ENCODE measurements around the gene AGRN.

The AGRN gene

GRCh38 chr1:997713-997992 lies 22.3 kb upstream of the AGRN start:
- Histone ChIP-seq H3K27me3 (ENCODE audit: low read depth, low read length) (peaks cover 9% of the 10 kb centered on the region), H3K4me1 (ENCODE audit: control insufficient read depth in 1 of 2, insufficient read depth in 2 of 2, low read length in 2 of 2) (peaks cover 0 to 30% of the 10 kb centered on the region in 2 donors), H3K9me3 (ENCODE audit: control insufficient read depth in 1 of 2, low read length in 2 of 2) (peaks cover 0 to 3% of the 10 kb centered on the region in 2 donors), H3K36me3 (ENCODE audit: control insufficient read depth in 1 of 2, insufficient read depth in 2 of 2, low read length in 2 of 2) (no peaks in the 10 kb centered on the region), H3K27ac (ENCODE audit: low read length) (no peak overlapping the region), H3K4me3 (ENCODE audit: low read depth in 1 of 2, low read length in 2 of 2) (no peak overlapping the region)

GRCh38 chr1:997993-998744 lies 21.8 kb upstream of the AGRN start:
- no peaks in the 10 kb centered on the region for H3K36me3 ChIP-seq (ENCODE audit: control insufficient read depth in 1 of 2, insufficient read depth in 2 of 2, low read length in 2 of 2)
- no peaks in the 10 kb centered on the region for H3K9me3 ChIP-seq (ENCODE audit: control insufficient read depth in 1 of 2, low read length in 2 of 2)
- H3K4me3 ChIP-seq (ENCODE audit: low read depth in 1 of 2, low read length in 2 of 2): peak overlapping the region in 1 of 2 donors; percentile 68
- H3K27me3 ChIP-seq (ENCODE audit: low read depth, low read length): peaks cover 14% of the 10 kb centered on the region
- peaks cover 0 to 30% of the 10 kb centered on the region in 2 donors for H3K4me1 ChIP-seq (ENCODE audit: control insufficient read depth in 1 of 2, insufficient read depth in 2 of 2, low read length in 2 of 2)
- no peak overlapping the region for H3K27ac ChIP-seq (ENCODE audit: low read length)

GRCh38 chr1:998745-998994 lies 21.2 kb upstream of the AGRN start:
- peak overlapping the region; percentile 3 to 68 for H3K4me3 ChIP-seq (ENCODE audit: low read depth in 1 of 2, low read length in 2 of 2)
- H3K36me3 ChIP-seq (ENCODE audit: control insufficient read depth in 1 of 2, insufficient read depth in 2 of 2, low read length in 2 of 2): no peaks in the 10 kb centered on the region
- H3K4me1 ChIP-seq (ENCODE audit: control insufficient read depth in 1 of 2, insufficient read depth in 2 of 2, low read length in 2 of 2): peaks cover 0 to 30% of the 10 kb centered on the region in 2 donors
- peaks cover 15% of the 10 kb centered on the region for H3K27me3 ChIP-seq (ENCODE audit: low read depth, low read length)
- no peaks in the 10 kb centered on the region for H3K9me3 ChIP-seq (ENCODE audit: control insufficient read depth in 1 of 2, low read length in 2 of 2)
- no peak overlapping the region for H3K27ac ChIP-seq (ENCODE audit: low read length)

GRCh38 chr1:998995-999724 lies 20.8 kb upstream of the AGRN start:
- Histone ChIP-seq H3K36me3 (ENCODE audit: control insufficient read depth in 1 of 2, insufficient read depth in 2 of 2, low read length in 2 of 2) (no peaks in the 10 kb centered on the region), H3K27ac (ENCODE audit: low read length) (no peak overlapping the region), H3K4me3 (ENCODE audit: low read depth in 1 of 2, low read length in 2 of 2) (peak overlapping the region; percentile 3 to 68), H3K4me1 (ENCODE audit: control insufficient read depth in 1 of 2, insufficient read depth in 2 of 2, low read length in 2 of 2) (peaks cover 0 to 30% of the 10 kb centered on the region in 2 donors), H3K9me3 (ENCODE audit: control insufficient read depth in 1 of 2, low read length in 2 of 2) (no peaks in the 10 kb centered on the region), H3K27me3 (ENCODE audit: low read depth, low read length) (peaks cover 19% of the 10 kb centered on the region)

GRCh38 chr1:999725-1000356 lies 20.1 kb upstream of the AGRN start, which contains the start of gene HES4:
Gene HES4 (minus strand): TSS chr1:1000097. CDS start chr1:999973, 124 bp downstream.
- H3K27ac ChIP-seq (ENCODE audit: low read length): no peak within 1 kb of the TSS
- peak within 1 kb of the TSS; percentile 46 to 68 for H3K4me3 ChIP-seq (ENCODE audit: low read depth in 1 of 2, low read length in 2 of 2)
- H3K36me3 ChIP-seq (ENCODE audit: control insufficient read depth in 1 of 2, insufficient read depth in 2 of 2, low read length in 2 of 2): no peaks in the 10 kb centered on the region
- no peaks in the 10 kb centered on the region for H3K9me3 ChIP-seq (ENCODE audit: control insufficient read depth in 1 of 2, low read length in 2 of 2)
- peaks cover 0 to 33% of the 10 kb centered on the region in 2 donors for H3K4me1 ChIP-seq (ENCODE audit: control insufficient read depth in 1 of 2, insufficient read depth in 2 of 2, low read length in 2 of 2)
- peaks cover 24% of the 10 kb centered on the region for H3K27me3 ChIP-seq (ENCODE audit: low read depth, low read length)

- H3K27ac ChIP-seq (ENCODE audit: low read length): no peak overlapping the region
- H3K36me3 ChIP-seq (ENCODE audit: control insufficient read depth in 1 of 2, insufficient read depth in 2 of 2, low read length in 2 of 2): no peaks in the 10 kb centered on the region
- no peaks in the 10 kb centered on the region for H3K9me3 ChIP-seq (ENCODE audit: control insufficient read depth in 1 of 2, low read length in 2 of 2)
- peaks cover 24% of the 10 kb centered on the region for H3K27me3 ChIP-seq (ENCODE audit: low read depth, low read length)
- H3K4me3 ChIP-seq (ENCODE audit: low read depth in 1 of 2, low read length in 2 of 2): peak overlapping the region; percentile 46 to 68
- peaks cover 0 to 40% of the 10 kb centered on the region in 2 donors for H3K4me1 ChIP-seq (ENCODE audit: control insufficient read depth in 1 of 2, insufficient read depth in 2 of 2, low read length in 2 of 2)
Measured at GRCh38 chr1:1000357-1001056, 19.4 kb upstream of the AGRN start.

GRCh38 chr1:1001057-1001783 lies 18.7 kb upstream of the AGRN start:
- no peaks in the 10 kb centered on the region for H3K36me3 ChIP-seq (ENCODE audit: control insufficient read depth in 1 of 2, insufficient read depth in 2 of 2, low read length in 2 of 2)
- H3K4me1 ChIP-seq (ENCODE audit: control insufficient read depth in 1 of 2, insufficient read depth in 2 of 2, low read length in 2 of 2): peaks cover 0 to 46% of the 10 kb centered on the region in 2 donors
- H3K4me3 ChIP-seq (ENCODE audit: low read depth in 1 of 2, low read length in 2 of 2): peak overlapping the region; percentile 46 to 68
- peaks cover 24% of the 10 kb centered on the region for H3K27me3 ChIP-seq (ENCODE audit: low read depth, low read length)
- H3K9me3 ChIP-seq (ENCODE audit: control insufficient read depth in 1 of 2, low read length in 2 of 2): no peaks in the 10 kb centered on the region
- H3K27ac ChIP-seq (ENCODE audit: low read length): no peak overlapping the region

- peaks cover 0 to 36% of the 10 kb centered on the region in 2 donors for H3K4me1 ChIP-seq (ENCODE audit: control insufficient read depth in 1 of 2, insufficient read depth in 2 of 2, low read length in 2 of 2)
- peaks cover 19% of the 10 kb centered on the region for H3K27me3 ChIP-seq (ENCODE audit: low read depth, low read length)
- H3K4me3 ChIP-seq (ENCODE audit: low read depth in 1 of 2, low read length in 2 of 2): no peak overlapping the region
- H3K36me3 ChIP-seq (ENCODE audit: control insufficient read depth in 1 of 2, insufficient read depth in 2 of 2, low read length in 2 of 2): no peaks in the 10 kb centered on the region
- H3K27ac ChIP-seq (ENCODE audit: low read length): no peak overlapping the region
- no peaks in the 10 kb centered on the region for H3K9me3 ChIP-seq (ENCODE audit: control insufficient read depth in 1 of 2, low read length in 2 of 2)
Measured at GRCh38 chr1:1003618-1004419, 16.1 kb upstream of the AGRN start.

GRCh38 chr1:1004420-1004779 lies 15.5 kb upstream of the AGRN start:
- no peaks in the 10 kb centered on the region for H3K36me3 ChIP-seq (ENCODE audit: control insufficient read depth in 1 of 2, insufficient read depth in 2 of 2, low read length in 2 of 2)
- no peaks in the 10 kb centered on the region for H3K9me3 ChIP-seq (ENCODE audit: control insufficient read depth in 1 of 2, low read length in 2 of 2)
- no peak overlapping the region for H3K27ac ChIP-seq (ENCODE audit: low read length)
- H3K27me3 ChIP-seq (ENCODE audit: low read depth, low read length): peaks cover 19% of the 10 kb centered on the region
- no peak overlapping the region for H3K4me3 ChIP-seq (ENCODE audit: low read depth in 1 of 2, low read length in 2 of 2)
- H3K4me1 ChIP-seq (ENCODE audit: control insufficient read depth in 1 of 2, insufficient read depth in 2 of 2, low read length in 2 of 2): peaks cover 0 to 32% of the 10 kb centered on the region in 2 donors
